NCI-H2029 treated with DMSO at 0.1 percent for 48 hours (cell line): ENCODE data around the gene EXOSC3.
A peak's percentile ranks its signal among the peaks of the same experiment; 100 is the strongest.
"Not testable (repeated sequence)": the region's sequence is repeated elsewhere in the genome, so short reads cannot be mapped to it uniquely, and the experiment has no call there.

Experiments used
- DNase-seq: peaks from one replicate; lab custom pipeline; 2025; lab: John Stamatoyannopoulos, UW

The EXOSC3 gene

DNA sequence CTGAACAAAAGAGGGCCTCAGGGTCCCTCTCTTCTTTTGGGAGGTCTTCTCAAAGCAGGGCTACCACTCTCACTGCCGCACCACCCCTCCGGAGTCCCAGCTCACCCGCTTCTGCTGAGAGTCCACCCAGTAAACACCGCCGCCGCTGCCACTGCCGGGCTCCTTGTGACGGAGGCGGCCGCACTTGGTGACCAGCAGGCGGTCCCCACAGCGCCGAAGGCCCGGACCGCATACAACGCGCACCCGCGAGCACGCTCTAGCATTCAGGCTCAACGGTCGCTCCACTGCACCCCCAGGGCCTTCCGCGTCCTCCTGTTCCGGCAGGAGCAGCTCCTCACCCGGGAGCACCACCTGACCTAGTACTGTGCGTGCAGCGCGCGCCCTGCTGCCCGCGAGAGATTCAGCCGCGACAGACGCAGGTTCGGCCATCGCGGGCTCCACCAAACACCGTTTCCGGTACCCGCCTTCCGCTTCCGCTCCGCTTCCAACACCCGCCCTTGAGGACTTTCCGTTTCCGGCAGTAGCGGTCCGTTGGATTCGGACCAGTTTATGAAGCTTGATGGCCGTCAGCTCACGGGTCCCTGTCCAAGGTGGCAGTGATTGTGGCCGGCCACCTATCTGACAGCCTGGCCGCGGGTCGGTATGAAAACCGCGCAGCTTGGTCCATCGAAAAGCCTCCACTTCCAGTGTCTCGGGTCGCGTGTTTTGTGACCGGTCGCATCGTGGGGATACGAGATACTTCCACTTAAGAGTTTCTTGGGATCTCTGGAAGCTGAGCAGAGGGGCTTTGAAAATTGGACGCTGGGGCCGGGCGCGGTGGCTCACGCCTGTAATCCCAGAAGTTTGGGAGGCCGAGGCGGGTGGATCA, at the start of gene EXOSC3:
Gene EXOSC3, minus strand, starts transcription at position 449 of the 868 bp plus-strand sequence. Its CDS starts 20 bp downstream, at position 429.
- DNase-seq = peak; percentile 87

DNA sequence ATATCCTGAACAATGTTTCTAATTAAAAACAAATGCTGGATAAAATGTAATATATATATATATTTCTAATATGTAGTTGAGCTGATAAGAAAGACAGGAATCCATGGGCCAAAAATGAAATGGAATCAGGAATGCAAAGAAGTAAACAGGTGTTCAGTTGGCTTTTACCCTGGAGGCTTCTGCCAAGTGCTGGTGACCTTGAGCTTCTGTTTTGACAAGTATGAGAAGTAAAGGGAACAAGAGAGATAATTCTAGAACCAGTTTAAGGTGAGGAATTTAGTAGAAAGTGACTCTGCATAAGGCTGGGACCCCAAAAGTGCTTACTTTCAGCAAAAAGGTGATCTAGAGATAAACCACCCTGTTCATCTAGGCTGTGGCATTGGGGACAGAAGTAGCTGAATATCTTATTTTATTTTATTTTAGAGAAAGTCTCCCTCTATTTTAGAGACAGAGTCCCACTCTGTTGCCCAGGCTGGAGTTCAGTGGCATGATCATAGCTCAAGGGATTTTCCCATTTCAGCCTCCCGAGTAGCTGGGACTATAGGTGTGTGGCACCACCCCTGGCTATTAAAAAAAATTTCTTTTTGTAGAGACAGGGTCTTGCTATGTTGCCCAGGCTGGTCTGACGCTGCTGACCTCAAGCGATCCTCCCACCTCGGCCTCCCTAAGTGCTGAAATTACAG, 42.8 kb upstream of the EXOSC3 start:
- no peak for DNase-seq

DNA sequence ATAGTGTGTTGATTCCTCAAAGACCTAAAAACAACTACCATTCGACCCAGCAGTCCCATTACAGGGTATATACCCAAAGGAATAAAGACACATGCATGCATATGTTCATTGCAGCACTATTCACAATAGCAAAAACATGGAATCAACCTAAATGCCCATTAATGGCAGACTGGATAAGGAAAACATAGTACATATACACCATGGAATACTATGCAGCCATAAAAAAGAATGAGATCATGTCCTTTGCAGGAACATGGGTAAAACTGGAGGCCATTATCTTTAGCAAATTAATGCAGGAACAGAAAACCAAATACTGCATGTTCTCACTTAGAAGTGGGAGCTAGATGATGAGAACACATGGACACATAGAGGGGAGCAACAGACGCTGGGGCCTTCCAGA, 40.3 kb upstream of the EXOSC3 start:
- not testable (repeated sequence) for DNase-seq

DNA sequence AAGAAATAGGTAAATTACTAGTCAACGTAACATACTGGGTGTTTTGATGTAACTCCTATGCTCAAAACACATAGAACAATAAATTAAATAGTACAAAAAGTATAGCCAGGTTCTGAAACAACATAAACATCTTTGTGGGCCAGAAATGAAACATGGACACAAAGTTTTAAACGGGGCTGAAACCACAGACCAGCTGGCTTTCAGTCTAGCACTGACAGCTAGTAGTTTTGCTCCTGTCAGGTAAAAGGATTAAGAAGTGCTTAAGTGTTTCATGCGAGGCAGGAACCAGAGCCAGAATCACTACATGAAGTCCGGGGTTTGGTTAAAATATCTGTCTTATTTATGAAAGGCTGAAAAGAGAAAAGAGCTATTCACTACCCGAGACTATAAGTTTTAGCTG, 35.3 kb upstream of the EXOSC3 start:
- no peak for DNase-seq

DNA sequence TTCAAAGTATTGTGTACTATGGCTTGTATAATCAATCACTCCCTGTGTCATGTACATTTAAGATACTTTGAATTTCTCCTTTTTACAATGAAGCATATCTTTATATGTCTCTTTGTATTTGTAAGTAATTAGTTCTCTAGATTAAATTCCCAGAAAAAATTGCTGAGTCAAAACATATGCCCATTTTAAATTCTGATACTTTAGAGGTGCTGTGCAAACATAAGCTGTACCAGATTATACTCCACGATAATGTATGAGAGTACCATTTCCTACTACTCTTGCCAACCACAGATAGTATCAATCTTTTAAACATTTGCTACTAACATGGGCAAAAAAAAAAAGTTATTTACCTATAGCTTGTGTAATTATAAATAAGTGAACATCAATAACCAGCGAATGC, 34.0 kb upstream of the EXOSC3 start:
- DNase-seq = no peak

DNA sequence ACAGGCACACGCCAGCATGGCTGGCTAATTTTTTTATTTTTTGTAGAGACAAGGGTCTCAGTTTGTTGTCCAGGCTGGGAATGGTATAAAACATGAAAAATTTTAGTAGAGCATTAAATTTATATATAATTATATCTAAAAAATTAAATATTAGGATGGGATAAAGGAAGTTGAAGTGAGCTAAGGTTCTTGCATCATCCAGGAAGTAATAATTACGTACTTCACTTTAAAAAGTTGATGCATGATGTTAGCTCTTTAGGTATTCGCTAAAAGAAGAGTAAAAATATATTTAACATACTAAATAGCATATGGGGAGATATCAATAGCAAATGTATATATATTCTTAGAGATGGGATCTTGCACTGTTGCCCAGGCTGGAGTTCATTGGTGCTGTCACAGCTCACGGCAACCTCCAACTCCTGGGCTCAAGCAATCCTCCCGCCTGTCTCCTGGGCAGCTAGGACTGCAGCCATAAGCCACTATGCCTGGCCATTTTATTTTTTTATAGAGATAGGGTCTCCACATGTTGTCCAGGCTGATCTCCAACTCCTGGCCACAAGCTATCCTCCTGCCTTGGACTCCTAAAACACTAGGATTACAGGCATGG, 28.0 kb upstream of the EXOSC3 start:
- no peak for DNase-seq

DNA sequence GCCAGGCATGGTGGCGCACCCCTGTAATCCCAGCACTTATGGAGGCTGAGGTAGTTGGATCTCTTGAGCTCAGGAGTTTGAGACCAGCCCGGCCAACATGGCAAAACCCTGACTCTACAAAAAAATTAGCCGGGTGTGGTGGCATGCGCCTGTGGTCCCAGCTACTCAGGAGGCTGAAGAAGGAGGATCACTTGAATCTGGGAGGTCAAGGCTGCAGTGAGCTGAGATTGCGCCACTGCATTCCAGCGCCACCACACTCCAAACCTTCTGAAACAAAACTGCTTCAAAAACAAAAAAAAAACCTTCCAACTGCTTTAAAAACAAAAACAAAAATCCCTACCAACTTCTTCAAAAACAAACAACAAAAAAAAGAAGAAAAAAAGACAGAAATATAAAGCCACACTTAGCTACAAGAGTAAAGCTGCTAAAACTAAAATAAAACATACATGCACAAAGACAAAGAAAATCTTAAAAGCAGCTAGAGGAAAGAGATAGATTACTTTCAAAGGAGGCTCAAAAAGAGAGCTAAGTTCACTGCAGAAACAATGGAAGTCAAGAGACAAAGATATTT, 27.1 kb upstream of the EXOSC3 start:
- no peak for DNase-seq

DNA sequence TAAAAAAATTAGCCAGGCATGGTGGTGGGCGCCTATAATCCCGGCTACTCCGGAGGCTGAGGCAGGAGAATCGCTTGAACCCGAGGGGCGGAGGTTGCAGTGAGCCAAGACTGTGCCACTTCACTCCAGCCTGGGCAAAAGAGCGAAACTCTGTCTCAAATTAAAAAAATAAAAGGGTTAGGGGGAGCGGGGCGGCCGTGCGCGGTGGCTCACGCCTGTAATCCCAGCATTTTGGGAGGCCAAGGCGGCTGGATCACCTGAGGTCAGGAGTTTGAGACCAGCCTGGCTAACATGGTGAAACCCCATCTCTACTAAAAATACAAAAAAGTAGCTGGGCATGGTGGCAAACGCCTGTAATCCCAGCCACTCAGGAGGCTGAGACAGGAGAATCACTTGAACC, 24.8 kb upstream of the EXOSC3 start:
- not testable (repeated sequence) for DNase-seq

DNA sequence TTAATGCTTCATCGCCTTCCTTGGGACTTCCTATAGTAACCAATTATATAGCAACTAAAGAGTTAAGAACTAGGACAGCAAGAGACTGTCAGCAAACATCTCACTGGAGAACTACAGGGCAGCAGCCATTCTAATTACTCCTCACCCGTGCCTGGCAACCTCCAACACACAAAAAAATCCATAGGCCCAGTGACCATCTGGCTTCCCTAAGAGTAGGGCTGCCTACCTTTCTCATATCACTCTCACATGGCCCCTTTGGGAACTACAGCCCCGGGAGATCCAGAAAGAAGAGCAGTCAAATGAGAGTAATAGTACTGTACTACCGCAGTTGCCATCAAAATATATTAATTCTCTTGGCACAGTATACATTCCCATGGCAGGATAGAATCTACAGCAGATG, 21.4 kb upstream of the EXOSC3 start:
- no peak for DNase-seq

DNA sequence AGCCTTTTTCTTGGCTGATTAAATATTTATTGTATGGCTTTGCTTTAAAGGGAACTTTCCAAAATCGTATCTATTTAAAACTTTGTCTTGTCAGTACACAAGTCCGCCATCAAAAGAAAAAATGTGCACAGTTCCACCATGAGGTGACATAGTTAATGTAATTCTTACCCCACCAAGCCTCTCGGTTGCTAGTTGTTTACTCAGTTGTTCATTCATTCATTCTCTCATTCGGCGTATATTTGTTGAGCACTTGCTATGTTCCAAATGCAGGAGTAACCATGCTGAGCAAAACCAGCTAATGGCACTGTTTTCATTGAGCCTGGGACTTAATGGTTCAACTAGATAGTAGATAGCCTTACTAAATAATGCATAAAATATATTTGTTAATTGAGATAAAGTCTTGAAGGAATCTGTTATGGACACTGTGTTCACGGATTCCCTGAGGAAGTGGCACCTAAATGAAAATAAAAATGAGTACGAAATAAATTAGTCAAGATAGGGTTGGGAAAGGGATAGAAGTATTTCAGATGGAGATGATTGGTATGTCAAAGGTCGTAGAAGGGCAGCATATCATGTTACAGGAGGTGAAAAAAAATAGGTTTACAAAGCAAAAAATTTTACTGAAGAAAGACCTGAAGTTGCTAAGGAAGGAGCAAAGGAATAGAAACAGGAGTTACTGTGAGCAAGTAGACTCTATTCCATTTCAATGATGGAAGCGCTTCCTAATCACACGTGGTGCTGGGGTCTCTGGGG, 17.3 kb upstream of the EXOSC3 start:
- no peak for DNase-seq

DNA sequence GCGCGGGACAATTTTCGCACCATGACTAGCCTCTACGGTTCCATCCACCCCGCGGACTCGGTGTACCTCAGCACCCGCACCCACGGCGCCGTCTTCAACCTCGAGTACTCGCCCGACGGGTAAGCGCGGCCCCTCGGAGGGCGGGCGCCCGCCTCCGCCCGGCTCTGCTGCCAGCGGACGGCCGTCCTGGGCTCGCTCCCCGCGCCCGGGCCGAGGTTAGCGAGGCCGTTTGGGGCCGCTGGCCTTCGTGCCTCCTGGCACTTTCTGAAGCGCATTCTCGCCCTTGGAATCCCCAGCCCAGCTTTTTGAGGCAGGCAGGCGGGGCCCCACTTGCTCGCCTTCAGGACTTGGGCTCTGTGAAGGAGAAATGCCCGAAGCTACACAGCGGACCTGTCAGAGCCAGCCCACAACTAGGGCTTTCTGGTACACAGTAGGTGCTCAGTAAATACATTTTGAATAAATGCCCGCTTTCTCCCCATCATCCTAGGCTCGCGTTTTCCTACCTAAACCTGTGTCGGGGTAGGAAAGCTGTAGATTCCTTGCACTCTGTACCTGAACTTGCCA, 16.5 kb upstream of the EXOSC3 start:
- no peak for DNase-seq

DNA sequence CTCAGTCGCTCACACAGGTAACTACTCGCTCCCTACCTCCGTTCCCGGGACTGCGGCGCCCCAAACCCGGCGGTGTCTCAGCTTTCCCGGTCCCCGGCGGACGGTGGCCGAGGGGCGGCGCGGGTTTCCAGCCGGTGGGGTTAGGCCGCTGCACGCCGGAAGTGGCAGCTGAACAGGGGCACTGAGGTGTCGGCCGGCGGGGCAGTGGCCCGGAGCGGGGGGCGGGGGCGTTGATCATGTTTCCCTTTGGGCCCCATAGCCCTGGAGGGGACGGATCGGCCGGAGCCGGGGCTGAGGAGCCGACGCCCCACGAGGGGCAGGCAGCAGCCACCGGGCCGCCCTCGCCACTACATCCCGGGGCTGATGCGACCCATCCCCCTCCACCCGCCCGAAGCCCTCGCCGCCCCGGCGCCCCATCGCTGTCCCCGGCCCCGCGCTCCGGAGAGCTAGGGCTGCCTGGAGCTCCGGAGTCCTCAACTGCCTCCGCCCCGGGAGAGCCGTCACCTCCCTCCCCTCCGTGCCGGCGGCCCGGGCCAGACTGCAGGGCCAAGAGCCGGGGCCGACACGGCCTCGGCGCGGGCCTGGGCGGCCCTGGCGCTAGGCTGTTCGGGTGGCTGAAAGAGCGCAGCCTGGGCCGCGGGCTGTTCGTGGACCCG, 15.9 kb upstream of the EXOSC3 start, which contains the start of gene DCAF10:
Gene DCAF10, plus strand, starts transcription at position 167 of the 656 bp plus-strand sequence. Its CDS starts 70 bp downstream, at position 237.
- DNase-seq = peak; percentile 47

DNA sequence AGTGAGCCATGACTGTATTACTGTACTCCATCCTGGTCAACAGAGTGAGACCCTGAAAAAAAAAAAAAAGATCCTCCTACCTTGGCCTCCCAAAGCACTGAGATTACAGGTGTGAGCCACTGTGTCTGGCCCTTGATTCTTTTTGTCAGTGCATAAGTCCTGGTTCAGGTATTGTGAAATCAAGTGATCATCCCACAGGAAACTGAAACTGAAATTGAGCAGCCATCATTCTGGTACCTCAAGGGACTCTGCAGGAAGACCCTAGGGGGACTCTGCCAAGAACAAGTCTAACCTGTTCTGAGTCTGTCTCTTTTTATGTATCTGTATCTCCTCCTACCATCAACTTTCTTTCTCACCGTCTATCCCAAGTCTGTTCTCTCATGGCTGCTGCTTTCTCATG, 13.8 kb upstream of the EXOSC3 start:
- DNase-seq = no peak

DNA sequence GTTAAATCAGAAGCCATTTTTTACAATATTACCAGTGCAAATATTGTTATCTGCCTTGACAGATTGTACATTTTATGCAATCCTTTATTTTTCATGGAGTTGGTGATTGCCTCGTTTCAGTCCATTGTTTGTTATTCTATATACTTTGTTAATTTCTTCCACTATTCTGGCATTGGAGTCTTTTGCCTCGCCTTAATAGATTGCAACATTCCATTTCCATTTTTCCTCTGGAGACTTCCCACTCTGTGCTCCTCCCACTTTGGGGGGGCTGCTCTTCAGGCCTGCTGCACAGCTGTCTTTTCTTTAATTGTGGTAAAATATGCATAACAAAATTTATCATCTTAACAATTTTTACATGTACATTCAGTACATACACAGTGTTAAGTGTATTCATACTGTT, 11.4 kb upstream of the EXOSC3 start:
- DNase-seq = no peak

DNA sequence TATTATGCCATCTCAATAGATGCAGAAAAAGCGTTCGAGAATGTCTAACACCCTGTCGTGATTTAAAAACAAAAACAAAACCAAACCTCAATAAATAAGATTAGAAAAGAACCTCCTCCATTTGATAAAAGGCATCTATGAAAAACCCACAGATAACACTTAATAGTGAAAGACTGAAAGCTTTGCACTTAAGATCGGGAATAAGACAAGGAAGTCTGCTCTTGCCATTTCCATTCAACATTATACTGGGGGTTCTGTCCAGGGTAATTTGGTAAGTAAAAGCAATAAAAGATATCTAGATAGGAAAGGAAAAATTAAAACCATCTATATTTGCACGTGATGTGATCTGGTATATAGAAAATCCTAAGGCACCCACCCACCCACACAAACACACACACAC, 7.3 kb upstream of the EXOSC3 start:
- no peak for DNase-seq

DNA sequence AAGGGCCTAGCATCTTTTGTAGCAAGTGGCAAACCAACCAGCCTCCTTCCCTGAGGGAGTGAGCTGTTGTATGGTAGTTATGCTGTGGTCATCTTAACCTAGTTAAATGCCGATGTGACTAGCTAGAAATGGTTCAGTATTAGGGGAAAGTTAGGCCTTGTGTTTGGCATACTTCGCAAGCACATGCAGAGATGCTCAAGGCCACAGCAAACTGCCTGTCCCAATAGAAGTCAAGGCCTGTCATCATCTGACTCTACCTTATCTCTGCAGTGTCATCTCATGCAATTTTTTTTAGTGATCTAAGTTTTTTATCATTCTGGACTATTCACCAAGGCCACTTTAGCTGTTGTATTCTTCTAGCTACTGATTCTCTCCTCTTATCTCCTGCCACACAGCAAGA, 5.2 kb upstream of the EXOSC3 start:
- no peak for DNase-seq

DNA sequence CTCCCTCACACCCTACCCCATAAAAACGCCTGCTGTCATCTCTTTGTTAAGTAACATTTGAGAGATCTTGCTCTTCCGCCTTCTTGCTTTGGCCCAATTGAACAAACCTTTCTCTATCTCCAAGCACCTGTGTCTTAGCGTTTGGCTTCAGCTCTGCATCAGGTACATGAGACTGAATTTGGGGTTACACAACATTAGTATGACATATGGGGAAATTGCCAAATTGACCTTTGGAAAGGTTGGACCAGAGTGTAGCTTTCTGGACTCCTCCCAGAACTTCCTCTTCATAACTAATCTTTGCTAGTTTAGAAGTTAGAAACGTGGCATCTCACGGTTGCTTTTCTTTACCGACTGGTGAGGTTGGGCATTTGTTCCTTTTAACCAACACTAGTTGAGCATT, 3.5 kb upstream of the EXOSC3 start:
- no peak for DNase-seq

DNA sequence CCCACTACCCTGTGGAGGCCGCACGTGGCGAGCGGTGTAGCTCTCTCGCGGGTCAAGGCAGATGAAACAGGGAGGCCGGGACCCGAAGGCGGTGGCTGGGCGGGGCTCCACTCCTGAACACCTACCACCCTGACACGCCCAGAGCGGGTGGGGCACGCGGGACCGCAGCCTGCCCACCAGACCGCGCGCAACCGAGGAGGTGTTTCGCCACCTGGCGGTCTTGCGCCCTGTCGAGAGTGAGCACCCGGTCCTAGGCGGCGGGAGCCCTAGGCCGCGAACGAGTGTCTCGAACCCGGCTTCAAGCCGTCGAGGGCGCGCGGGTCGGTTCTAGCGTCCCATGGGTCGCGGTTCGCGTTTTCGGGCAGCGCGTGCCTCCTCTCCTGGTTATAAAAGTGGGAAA, 2.2 kb upstream of the EXOSC3 start:
- DNase-seq = no peak

DNA sequence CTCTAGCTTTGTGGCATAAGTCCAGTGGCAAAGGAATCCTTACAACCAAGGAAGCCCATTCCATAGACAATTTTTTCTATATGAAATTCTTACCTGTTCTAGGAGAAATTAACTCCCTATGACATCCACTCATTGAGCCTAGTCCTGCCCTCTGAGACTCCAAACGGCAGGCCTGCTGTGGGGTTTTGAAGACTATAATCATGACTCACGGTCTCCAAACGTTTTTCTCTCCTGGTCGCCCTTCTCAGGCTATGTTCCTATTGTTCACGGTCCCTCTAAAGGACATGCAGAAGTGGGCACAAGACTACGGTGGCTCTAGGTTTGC, 611 bp downstream of the EXOSC3 start:
- DNase-seq = no peak

DNA sequence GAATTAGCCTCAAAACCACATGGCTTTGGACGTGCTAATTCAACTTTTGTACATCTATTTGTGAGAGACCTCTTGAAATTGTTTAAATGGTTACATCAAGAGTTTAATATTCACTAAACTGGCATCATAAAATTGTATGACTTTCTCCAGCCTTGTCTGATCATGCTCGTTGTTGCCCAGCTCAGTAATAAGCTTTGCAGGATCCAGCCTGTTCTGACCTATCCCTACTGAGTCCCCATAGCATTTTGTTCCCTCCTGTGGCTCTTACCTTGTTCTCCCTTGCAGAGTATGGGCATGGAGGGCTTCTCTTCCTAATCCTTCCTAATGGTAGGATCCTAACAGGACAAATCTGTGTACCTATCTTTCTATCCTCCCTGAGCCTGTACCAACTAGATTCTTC, 6.3 kb downstream of the EXOSC3 start:
- DNase-seq = no peak

DNA sequence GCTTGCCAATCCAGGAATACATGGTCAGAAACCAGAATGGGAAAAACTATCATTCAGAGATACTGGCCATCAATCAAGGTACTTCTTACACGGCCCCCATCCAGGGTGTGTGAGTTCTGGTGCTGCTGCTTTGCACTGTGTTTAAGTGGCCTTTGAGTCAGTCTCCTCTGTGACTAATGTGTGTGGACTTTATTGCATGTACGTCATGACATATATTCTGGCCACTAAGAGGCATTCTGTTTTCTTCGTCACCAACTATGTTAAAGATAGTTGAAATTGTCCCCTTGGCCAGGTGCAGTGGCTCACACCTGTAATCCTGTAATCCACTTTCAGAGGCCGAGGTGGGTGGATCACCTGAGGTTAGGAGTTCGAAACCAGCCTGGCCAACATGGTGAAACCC, 8.5 kb downstream of the EXOSC3 start:
- DNase-seq = no peak
